ENCODE measurements around the gene P2RY6.

Gene P2RY6

GRCh38 chr11:73291196-73291595 is 19.1 kb downstream of the P2RY6 start:
- Histone ChIP-seq H3K9me3 (ENCODE audit: severe bottlenecking) (no peaks in the 10 kb centered on the region), H3K27me3 (ENCODE audit: insufficient read depth, poor library complexity, severe bottlenecking) (no peaks in the 10 kb centered on the region), H3K36me3 (ENCODE audit: low read depth) (no peaks in the 10 kb centered on the region), H3K4me3 (ENCODE audit: severe bottlenecking) (no peak overlapping the region), H3K4me1 (ENCODE audit: insufficient read depth, poor library complexity, severe bottlenecking) (peaks cover 7% of the 10 kb centered on the region), H3K27ac (ENCODE audit: poor library complexity, severe bottlenecking) (no peak overlapping the region)
- DNase-seq (ENCODE audit: low spot score) (no peak), ATAC-seq (ENCODE audit: low read depth) (no peak)
- no peak for TF ChIP-seq CTCF (IDR thresholded peaks at IDR 0.05; ENCODE audit: poor library complexity, severe bottlenecking)

DNA sequence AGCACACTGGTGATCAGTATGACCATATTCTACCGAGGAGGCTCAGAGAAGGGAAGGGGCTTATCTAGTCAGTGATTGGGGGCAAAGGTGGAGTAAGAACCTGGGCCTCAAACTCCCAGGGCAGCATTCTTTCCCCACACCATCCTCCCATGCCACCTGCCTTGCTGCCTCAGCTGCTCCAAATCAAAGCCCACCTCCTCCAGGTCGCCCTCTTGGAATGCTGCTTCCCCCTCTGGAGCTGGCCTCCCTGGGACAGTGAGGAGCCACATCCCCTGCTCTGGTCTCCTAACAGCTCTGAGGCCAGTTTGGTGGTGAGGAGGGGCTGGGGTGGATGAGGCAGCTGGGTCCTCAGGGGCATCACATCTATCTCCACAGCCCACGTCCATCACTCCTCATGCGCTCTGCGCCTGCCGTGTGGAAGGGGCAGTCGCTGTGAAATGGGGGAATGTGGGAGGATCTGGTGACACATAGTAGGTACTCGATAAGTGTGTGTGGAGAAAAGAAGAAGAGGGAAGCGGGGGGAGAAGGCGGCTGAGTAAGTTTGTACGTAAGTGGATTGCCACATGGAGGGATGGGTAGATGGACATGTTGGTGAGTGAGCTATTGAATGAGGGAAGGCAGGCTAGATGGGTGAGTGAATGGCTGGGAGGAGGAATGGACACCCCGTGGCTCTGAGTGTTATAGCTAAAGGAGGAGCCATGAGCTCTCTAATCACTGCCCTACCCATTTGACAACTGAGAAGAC is 19.8 kb downstream of the P2RY6 start:
- TF ChIP-seq CTCF (IDR thresholded peaks at IDR 0.05; ENCODE audit: poor library complexity, severe bottlenecking) = no peak
- ATAC-seq (ENCODE audit: low read depth) (no peak), DNase-seq (ENCODE audit: low spot score) (no peak)
- Histone ChIP-seq H3K4me3 (ENCODE audit: severe bottlenecking) (no peak overlapping the region), H3K36me3 (ENCODE audit: low read depth) (no peaks in the 10 kb centered on the region), H3K27ac (ENCODE audit: poor library complexity, severe bottlenecking) (no peak overlapping the region), H3K9me3 (ENCODE audit: severe bottlenecking) (no peaks in the 10 kb centered on the region), H3K4me1 (ENCODE audit: insufficient read depth, poor library complexity, severe bottlenecking) (peaks cover 7% of the 10 kb centered on the region), H3K27me3 (ENCODE audit: insufficient read depth, poor library complexity, severe bottlenecking) (no peaks in the 10 kb centered on the region)

DNA sequence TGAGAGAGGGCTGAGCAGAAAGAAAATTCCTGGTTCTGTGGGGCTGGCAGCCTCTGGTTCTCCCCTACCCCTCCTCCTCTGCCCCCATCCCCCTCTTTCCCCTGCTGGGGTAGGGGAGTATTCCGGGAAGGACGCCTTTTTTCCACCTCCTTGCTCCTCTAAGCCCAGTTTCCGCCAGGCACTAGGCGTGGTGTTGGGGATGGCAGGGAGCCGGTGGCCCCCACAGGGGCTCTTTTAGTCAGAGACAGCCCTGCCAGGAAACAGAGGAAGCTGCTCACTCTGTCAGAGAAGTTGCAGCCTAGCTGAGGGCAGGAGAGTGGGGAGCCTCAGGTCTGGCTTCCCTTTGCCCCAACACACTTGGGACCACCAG is 20.4 kb downstream of the P2RY6 start:
- ATAC-seq (ENCODE audit: low read depth) = no peak
- no peaks in the 10 kb centered on the region for H3K9me3 ChIP-seq (ENCODE audit: severe bottlenecking)
- no peak overlapping the region for H3K4me3 ChIP-seq (ENCODE audit: severe bottlenecking)
- no peaks in the 10 kb centered on the region for H3K36me3 ChIP-seq (ENCODE audit: low read depth)
- no peak for DNase-seq (ENCODE audit: low spot score)
- H3K4me1 ChIP-seq (ENCODE audit: insufficient read depth, poor library complexity, severe bottlenecking) = peaks cover 7% of the 10 kb centered on the region
- no peak overlapping the region for H3K27ac ChIP-seq (ENCODE audit: poor library complexity, severe bottlenecking)
- no peaks in the 10 kb centered on the region for H3K27me3 ChIP-seq (ENCODE audit: insufficient read depth, poor library complexity, severe bottlenecking)
- TF ChIP-seq CTCF (IDR thresholded peaks at IDR 0.05; ENCODE audit: poor library complexity, severe bottlenecking) = no peak

DNA sequence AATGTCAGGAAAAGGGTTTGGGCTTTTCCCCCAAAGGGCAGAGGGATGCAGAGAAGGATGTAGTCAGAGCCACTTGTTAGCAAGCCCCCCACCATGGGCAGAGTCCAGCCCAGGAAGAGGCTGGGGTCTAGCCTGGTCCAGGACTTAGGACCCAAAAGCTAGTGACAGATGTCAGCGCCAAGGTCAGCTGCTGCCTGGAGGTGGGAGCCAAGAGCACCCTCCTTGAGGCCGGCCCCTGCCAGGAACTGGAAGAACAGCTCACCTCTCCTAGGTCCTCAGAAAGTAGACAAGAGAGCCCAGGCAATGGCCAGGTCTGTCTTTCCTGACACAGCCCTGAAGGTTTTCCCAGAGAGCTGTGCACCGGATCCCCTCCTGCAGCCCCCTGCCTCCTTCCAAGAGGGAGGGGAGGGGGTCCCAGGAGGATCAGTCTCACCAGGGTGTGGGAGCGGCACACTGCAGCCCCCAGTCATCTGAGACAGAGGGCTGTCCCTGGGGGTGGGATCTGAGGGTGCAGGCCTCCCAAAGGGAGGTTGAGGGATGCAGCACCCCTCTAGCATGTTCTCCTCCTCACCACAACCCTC is 21.3 kb downstream of the P2RY6 start:
- Histone ChIP-seq H3K27ac (ENCODE audit: poor library complexity, severe bottlenecking) (no peak overlapping the region), H3K9me3 (ENCODE audit: severe bottlenecking) (no peaks in the 10 kb centered on the region), H3K36me3 (ENCODE audit: low read depth) (no peaks in the 10 kb centered on the region), H3K27me3 (ENCODE audit: insufficient read depth, poor library complexity, severe bottlenecking) (no peaks in the 10 kb centered on the region), H3K4me3 (ENCODE audit: severe bottlenecking) (no peak overlapping the region), H3K4me1 (ENCODE audit: insufficient read depth, poor library complexity, severe bottlenecking) (peaks cover 7% of the 10 kb centered on the region)
- ATAC-seq (ENCODE audit: low read depth) = no peak
- DNase-seq (ENCODE audit: low spot score) = no peak
- TF ChIP-seq CTCF (IDR thresholded peaks at IDR 0.05; ENCODE audit: poor library complexity, severe bottlenecking) = no peak

DNA sequence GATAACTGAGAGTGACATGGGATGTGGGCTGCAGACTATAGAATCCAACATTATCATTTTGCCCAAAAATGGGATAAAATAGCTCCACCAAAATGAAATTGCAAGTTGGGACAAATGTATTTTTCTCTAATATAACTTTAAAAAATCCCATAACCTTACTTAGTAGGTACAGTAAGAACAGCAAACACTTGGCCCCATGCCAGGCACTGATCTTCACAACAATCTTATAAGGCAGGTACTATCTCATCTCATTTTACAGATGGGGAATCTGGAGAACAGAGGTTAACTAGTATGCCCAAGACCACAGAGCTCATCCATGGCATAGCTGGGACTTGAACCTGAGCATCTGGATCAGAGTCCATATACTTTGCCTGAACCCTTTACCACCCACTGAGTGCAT is 22.5 kb downstream of the P2RY6 start:
- Histone ChIP-seq H3K27ac (ENCODE audit: poor library complexity, severe bottlenecking) (no peak overlapping the region), H3K27me3 (ENCODE audit: insufficient read depth, poor library complexity, severe bottlenecking) (no peaks in the 10 kb centered on the region), H3K4me1 (ENCODE audit: insufficient read depth, poor library complexity, severe bottlenecking) (no peaks in the 10 kb centered on the region), H3K4me3 (ENCODE audit: severe bottlenecking) (no peak overlapping the region), H3K9me3 (ENCODE audit: severe bottlenecking) (no peaks in the 10 kb centered on the region), H3K36me3 (ENCODE audit: low read depth) (no peaks in the 10 kb centered on the region)
- DNase-seq (ENCODE audit: low spot score) (no peak), ATAC-seq (ENCODE audit: low read depth) (no peak)
- TF ChIP-seq CTCF (IDR thresholded peaks at IDR 0.05; ENCODE audit: poor library complexity, severe bottlenecking) = no peak

Data from RWPE2 (cell line).